Sigmoid colon (tissue), 7 donors: ENCODE results near the gene COLEC11. TPM values are rescaled to one million over a fixed set of nuclear protein-coding genes. Genes with fewer than 3 reads are reported as not detected.

Experiments used
- DNase-seq: peaks from one replicate; pipeline ENCODE4 v3.0.0-alpha.2; 2019
- H3K27ac ChIP-seq, 4 donors: fragments of 200-600 bp; sonication (generic); one replicate each; pipeline ENCODE4 v1.5.1; 2016 to 2019; ENCODE audit warnings: mild to moderate bottlenecking in 1 of 4
- H3K27me3 ChIP-seq, 3 donors: fragments of 200-600 bp; sonication (generic); one replicate each; pipeline ENCODE4 v1.5.1; 2019; ENCODE audit warnings: mild to moderate bottlenecking in 1 of 3
- H3K36me3 ChIP-seq, 4 donors: fragments of 200-600 bp; sonication (generic); one replicate each; pipeline ENCODE4 v1.5.1; 2016 to 2019
- H3K4me1 ChIP-seq, 4 donors: fragments of 200-600 bp; sonication (generic); one replicate each; pipeline ENCODE4 v1.5.1; 2017 to 2019
- H3K4me3 ChIP-seq, 4 donors: fragments of 200-600 bp; sonication (generic); one replicate each; pipeline ENCODE4 v1.5.1; 2017 to 2019; ENCODE audit warnings: mild to moderate bottlenecking in 2 of 4, moderate library complexity in 1 of 4
- H3K9me3 ChIP-seq, 4 donors: fragments of 200-600 bp in 3 of 4; sonication (generic) in 3 of 4; one replicate each; pipeline versions ENCODE4 v1.5.1 to v1.6.1; 2013 to 2019
- EP300 ChIP-seq, 4 donors: sonication (generic); formaldehyde crosslinking; IDR thresholded peaks; one replicate each; pipeline ENCODE4 v1.6.1; 2017; ENCODE audit warnings: antibody characterized with exemption in 4 of 4
- POLR2A ChIP-seq, 2 donors: fragments of 450-650 bp; IDR thresholded peaks; one replicate each; pipeline ENCODE4 v1.6.1; 2016; ENCODE audit warnings: antibody characterized with exemption in 2 of 2, mild to moderate bottlenecking in 2 of 2, moderate library complexity in 2 of 2
- POLR2AphosphoS5 ChIP-seq, 4 donors: sonication (generic); formaldehyde crosslinking; IDR thresholded peaks; one replicate each; pipeline ENCODE4 v1.6.1; 2017; ENCODE audit warnings: antibody characterized with exemption in 4 of 4
- WGBS, 2 donors: extraction: QIAGEN DNeasy Blood & Tissue Kit; methylation state at CpG; one replicate each; pipeline ENCODE4 v1.1.7; 2013; 5-methylcytosine and 5-hydroxymethylcytosine counted together
- intact Hi-C: fragments of 100-400 bp; cut with DNase I; formaldehyde crosslinking; loops from one replicate; pipeline ENCODE4 v1.15.1; 2023
- polyA plus RNA-seq, 3 donors: library from polyadenylated mRNA; stranded (reverse); fragments of 200-250 nt; gene quantifications; one replicate each; pipeline ENCODE4 v1.2.3, GENCODE V29; 2013
- total RNA-seq, 4 donors: library from RNA; depleted of rRNA; stranded (reverse); fragments of >200 nt; gene quantifications; one replicate each; pipeline ENCODE4 v1.1.0, GENCODE V29; 2016
- TF ChIP-seq, protein P1 (sequence below), 4 experiments: fragments of 450-650 bp in 3 of 4; fragments of 200-600 bp in 1 of 4; IDR thresholded peaks; one replicate each; pipeline ENCODE4 v1.5.1; 2016 to 2019; ENCODE audit warnings: antibody characterized with exemption in 4 of 4, mild to moderate bottlenecking in 3 of 4, moderate library complexity in 2 of 4
- donor health status: healthy with polysubstance abuse.
- donor health status: Bipolar disorder and iron deficiency.
- donor health status: healthy.

COLEC11 gene
- total and polyA plus RNA-seq, 7 donors = 0.92 to 8.2 (median 2.9) TPM

DNA sequence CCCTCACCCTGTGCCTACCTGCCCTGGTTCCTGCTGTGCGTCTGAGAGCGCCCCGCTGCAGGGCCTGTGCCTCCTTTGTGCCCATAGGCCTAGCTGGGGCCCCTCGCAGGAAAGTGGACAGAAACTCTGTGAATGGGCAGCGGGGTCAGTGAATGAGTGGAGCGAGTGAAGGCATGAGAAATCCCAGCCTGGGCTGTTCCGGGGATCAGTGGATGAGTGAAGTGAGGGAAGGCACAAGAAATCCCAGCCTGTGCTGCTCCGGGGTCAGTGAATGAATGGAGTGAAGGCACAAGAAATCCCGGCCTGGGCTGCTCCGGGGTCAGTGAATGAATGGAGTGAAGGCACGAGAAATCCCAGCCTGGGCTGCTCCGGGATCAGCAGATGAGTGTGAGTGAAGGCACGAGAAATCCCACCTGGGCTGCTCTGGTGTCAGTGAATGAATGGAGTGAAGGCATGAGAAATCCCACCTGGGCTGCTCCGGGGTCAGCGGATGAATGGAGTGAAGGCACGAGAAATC lies 2.0 kb downstream of the COLEC11 start:
- Histone ChIP-seq H3K4me1 (peaks cover 0 to 12% (median 6%) of the 10 kb centered on the region in 4 donors), H3K27ac (no peak overlapping the region), H3K9me3 (no peaks in the 10 kb centered on the region), H3K4me3 (no peak overlapping the region), H3K36me3 (no peaks in the 10 kb centered on the region), H3K27me3 (no peaks in the 10 kb centered on the region)
- DNase-seq = no peak
- intact Hi-C loops = no loop called here
- 89 to 93% methylated on average over 16 of the region's 16 CpGs for WGBS, 2 donors
- TF ChIP-seq POLR2A (IDR thresholded peaks at IDR 0.05) = no peak
- no peak for TF ChIP-seq EP300 (IDR thresholded peaks at IDR 0.05)
- no peak for TF ChIP-seq POLR2AphosphoS5 (IDR thresholded peaks at IDR 0.05)
- TF ChIP-seq, protein P1, sequence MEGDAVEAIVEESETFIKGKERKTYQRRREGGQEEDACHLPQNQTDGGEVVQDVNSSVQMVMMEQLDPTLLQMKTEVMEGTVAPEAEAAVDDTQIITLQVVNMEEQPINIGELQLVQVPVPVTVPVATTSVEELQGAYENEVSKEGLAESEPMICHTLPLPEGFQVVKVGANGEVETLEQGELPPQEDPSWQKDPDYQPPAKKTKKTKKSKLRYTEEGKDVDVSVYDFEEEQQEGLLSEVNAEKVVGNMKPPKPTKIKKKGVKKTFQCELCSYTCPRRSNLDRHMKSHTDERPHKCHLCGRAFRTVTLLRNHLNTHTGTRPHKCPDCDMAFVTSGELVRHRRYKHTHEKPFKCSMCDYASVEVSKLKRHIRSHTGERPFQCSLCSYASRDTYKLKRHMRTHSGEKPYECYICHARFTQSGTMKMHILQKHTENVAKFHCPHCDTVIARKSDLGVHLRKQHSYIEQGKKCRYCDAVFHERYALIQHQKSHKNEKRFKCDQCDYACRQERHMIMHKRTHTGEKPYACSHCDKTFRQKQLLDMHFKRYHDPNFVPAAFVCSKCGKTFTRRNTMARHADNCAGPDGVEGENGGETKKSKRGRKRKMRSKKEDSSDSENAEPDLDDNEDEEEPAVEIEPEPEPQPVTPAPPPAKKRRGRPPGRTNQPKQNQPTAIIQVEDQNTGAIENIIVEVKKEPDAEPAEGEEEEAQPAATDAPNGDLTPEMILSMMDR (IDR thresholded peaks at IDR 0.05) = no peak

GRCh38 chr2:3597567-3597966 lies 2.7 kb downstream of the COLEC11 start:
- TF ChIP-seq, protein P1 (IDR thresholded peaks at IDR 0.05) = no peak
- H3K36me3 ChIP-seq = no peaks in the 10 kb centered on the region
- no peak overlapping the region for H3K4me3 ChIP-seq
- DNase-seq = no peak
- intact Hi-C loops = no loop called here
- no peaks in the 10 kb centered on the region for H3K9me3 ChIP-seq
- no peaks in the 10 kb centered on the region for H3K27me3 ChIP-seq
- peaks cover 0 to 12% (median 6%) of the 10 kb centered on the region in 4 donors for H3K4me1 ChIP-seq
- 45 to 51% methylated on average over 6 of the region's 6 CpGs for WGBS, 2 donors
- no peak overlapping the region for H3K27ac ChIP-seq

GRCh38 chr2:3598197-3598910 lies 3.4 kb downstream of the COLEC11 start:
- Histone ChIP-seq H3K27ac (no peak overlapping the region), H3K36me3 (no peaks in the 10 kb centered on the region), H3K9me3 (no peaks in the 10 kb centered on the region), H3K4me1 (peaks cover 0 to 12% (median 6%) of the 10 kb centered on the region in 4 donors), H3K4me3 (no peak overlapping the region), H3K27me3 (no peaks in the 10 kb centered on the region)
- no peak for DNase-seq
- WGBS, 2 donors = 64 to 76% methylated on average over 22 of the region's 22 CpGs
- TF ChIP-seq POLR2AphosphoS5 (IDR thresholded peaks at IDR 0.05) (no peak), POLR2A (IDR thresholded peaks at IDR 0.05) (no peak), EP300 (IDR thresholded peaks at IDR 0.05) (no peak)
- TF ChIP-seq, protein P1 (IDR thresholded peaks at IDR 0.05) = no peak
- intact Hi-C loops = no loop called here

DNA sequence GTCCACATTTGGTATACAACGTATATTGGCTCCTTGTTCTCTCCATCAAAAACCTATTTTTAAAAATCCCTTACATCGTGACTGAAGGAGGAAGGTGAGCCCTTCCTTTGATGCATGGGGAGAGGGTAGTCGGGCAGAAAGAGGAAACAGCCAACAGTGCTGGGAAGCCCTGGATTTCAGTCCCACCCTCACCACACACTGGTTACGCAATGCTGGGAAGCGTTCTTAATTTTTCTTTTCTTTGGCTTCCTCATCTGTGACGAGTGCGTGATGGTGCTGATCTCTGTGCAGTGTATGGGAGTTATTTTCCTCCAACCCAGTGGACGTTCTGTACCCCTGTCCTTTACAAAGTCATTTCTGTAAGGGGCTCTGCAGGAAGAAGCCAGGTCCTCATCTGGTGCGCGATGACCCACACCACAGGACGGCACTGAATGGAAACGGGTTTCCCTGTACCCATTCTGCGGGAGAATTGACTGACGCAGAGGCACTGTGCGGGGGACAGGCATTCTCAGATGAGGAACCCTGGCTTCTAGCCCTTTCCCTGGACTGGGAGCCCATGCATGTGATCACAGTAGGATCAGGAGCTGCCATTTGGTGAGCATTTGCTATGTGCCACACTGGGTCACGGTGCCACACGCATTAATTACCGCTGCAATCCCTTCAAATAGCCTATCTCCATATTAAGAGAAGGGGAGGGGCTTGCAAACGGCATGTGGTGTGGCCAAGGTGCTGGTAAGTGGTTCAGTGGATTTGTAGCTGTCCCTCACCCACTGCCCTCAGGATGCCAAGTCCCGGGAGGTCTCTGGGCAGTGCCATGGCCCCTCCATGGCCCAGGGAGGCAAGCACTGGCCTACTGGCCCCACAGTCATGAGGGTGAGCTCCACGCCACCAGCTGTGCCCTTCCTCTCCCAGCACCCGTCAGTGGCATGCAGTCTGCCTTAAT lies 4.3 kb downstream of the COLEC11 start:
- no peaks in the 10 kb centered on the region for H3K9me3 ChIP-seq
- no peak overlapping the region for H3K4me3 ChIP-seq
- no peak overlapping the region for H3K27ac ChIP-seq
- H3K4me1 ChIP-seq = peaks cover 0 to 15% (median 6%) of the 10 kb centered on the region in 4 donors
- no peak for TF ChIP-seq POLR2A (IDR thresholded peaks at IDR 0.05)
- TF ChIP-seq, protein P1 (IDR thresholded peaks at IDR 0.05) = no peak
- TF ChIP-seq POLR2AphosphoS5 (IDR thresholded peaks at IDR 0.05) = no peak
- TF ChIP-seq EP300 (IDR thresholded peaks at IDR 0.05) = no peak
- 90 to 91% methylated on average over 22 of the region's 22 CpGs for WGBS, 2 donors
- intact Hi-C loops = no loop called here
- H3K27me3 ChIP-seq = no peaks in the 10 kb centered on the region
- DNase-seq = no peak
- no peaks in the 10 kb centered on the region for H3K36me3 ChIP-seq
